Measurements from ENCODE around the gene CCL13. TPM values are rescaled to one million over a fixed set of nuclear protein-coding genes. Genes with fewer than 3 reads are reported as not detected.

Gene CCL13
- total RNA-seq, 1 donor from 2014 or later: not detected

DNA sequence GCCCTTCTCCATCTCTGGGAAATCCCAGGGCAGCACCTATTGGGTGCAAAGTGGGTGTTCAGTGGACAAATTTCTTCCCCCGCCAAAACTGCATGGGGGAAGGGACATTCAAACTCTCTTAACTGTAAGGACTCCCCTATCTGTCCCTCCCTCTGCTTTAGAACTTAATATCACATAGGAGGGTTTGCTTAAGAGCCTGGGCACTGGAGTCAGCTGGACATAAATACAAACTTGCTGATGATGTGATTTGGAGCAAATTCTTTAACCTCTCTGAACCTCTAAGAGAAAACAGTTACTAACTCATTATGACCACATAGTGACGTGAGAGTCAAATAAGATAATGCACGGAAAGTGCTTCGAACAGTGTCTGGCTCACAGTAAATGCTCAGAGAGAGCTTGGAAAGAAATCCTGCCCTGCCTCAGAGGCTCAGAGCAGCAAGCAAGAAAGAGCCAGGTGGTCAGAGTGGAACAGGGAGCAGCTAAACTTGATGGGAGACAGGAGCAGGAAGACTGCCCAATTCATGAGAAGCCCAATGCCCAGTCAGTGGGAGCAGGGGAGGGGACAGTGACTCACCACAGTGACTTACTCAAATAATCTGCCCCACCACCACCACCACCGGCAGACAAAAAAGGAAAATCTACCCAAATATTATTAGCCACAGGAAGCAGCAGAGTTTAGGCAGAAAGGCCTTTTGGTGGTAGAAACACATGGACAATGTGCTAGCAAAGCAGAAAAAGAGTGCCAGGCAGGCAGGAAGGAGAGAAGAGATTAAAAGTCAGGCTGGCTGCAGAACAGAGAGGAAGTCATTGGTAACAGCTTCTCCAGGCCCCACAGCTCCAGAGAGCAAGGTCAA, 30.6 kb downstream of the CCL13 start:
- H3K4me3 ChIP-seq (ENCODE audit: low read depth, low read length): no peak overlapping the region
- DNase-seq (ENCODE audit: low read depth): no peak
- TF ChIP-seq, protein P1, sequence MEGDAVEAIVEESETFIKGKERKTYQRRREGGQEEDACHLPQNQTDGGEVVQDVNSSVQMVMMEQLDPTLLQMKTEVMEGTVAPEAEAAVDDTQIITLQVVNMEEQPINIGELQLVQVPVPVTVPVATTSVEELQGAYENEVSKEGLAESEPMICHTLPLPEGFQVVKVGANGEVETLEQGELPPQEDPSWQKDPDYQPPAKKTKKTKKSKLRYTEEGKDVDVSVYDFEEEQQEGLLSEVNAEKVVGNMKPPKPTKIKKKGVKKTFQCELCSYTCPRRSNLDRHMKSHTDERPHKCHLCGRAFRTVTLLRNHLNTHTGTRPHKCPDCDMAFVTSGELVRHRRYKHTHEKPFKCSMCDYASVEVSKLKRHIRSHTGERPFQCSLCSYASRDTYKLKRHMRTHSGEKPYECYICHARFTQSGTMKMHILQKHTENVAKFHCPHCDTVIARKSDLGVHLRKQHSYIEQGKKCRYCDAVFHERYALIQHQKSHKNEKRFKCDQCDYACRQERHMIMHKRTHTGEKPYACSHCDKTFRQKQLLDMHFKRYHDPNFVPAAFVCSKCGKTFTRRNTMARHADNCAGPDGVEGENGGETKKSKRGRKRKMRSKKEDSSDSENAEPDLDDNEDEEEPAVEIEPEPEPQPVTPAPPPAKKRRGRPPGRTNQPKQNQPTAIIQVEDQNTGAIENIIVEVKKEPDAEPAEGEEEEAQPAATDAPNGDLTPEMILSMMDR (conservative IDR thresholded peaks at IDR 0.05; ENCODE audit: low read depth, low read length): no peak

DNA sequence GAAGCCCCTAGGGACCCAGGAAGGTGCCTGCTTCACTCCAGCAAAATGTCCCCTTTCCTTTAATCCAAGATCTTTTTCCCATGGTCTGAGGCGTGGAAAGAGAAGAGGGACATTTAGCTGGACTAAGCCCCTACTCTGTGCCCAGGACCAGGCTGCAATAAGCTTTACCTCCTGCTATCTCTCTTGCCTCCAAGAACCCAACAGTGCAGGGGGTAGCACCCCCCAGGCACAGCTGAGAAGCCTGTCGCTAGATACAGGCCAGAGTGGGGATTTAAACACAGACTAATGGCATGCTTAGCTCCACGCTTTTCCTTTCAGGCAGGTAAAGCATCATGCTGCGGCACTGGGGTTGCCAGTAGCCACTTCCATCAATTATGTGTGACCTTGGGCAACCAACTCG, 31.3 kb downstream of the CCL13 start:
- DNase-seq (ENCODE audit: low read depth): no peak
- TF ChIP-seq, protein P1 (conservative IDR thresholded peaks at IDR 0.05; ENCODE audit: low read depth, low read length): no peak
- no peak overlapping the region for H3K4me3 ChIP-seq (ENCODE audit: low read depth, low read length)

DNA sequence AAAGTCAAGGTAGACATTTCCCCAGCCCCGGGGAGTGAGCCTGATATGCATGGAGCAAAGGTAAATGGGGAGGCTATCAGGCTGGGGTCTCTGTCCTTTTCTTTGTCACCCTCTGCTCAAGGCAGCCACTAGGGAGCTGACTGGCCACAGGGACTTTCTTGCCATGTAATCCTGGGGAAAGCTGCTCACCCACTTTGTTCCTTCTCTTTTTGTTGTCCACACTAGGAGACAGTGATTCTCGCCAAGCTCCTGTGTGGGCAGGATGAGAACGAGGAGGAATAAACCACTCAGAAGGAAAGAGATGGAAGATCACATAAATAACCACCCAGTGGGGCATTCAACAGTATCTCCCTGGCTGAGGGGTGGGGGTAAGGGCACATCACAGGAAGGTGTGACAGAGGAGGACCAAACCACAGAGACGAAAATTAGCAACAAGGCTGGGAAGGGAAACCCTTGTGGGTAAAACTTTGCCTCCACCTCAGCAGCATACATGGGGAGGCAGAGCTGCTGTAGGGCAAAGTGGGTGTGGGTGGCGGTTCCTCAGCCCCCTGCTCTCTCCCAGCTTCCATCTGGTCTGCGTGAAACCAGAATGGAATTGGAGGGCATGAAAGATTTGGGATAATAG, 33.0 kb downstream of the CCL13 start:
- TF ChIP-seq, protein P1 (conservative IDR thresholded peaks at IDR 0.05; ENCODE audit: low read depth, low read length): no peak
- H3K4me3 ChIP-seq (ENCODE audit: low read depth, low read length): no peak overlapping the region
- DNase-seq (ENCODE audit: low read depth): no peak

DNA sequence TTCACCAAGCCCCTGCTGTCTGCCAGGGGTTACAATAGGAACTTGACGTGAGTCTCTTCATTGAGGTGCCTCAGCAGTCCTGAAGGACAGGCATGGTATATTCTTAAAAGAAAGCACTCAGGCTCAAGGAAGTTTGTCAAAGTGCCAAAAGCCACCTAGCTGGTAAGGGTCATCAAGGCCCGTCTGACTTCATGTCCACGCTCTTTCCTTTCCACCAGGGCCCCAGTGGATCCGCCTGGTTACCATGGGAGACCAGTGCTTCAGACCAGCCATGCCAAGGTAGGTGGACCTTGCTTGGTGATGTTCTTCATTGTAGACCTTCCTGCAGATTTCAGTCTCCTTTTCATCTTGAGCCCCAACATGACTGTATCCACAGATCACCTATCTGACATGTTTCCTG, 34.4 kb downstream of the CCL13 start:
- TF ChIP-seq, protein P1 (conservative IDR thresholded peaks at IDR 0.05; ENCODE audit: low read depth, low read length): no peak
- H3K4me3 ChIP-seq (ENCODE audit: low read depth, low read length): no peak overlapping the region
- no peak for DNase-seq (ENCODE audit: low read depth)

DNA sequence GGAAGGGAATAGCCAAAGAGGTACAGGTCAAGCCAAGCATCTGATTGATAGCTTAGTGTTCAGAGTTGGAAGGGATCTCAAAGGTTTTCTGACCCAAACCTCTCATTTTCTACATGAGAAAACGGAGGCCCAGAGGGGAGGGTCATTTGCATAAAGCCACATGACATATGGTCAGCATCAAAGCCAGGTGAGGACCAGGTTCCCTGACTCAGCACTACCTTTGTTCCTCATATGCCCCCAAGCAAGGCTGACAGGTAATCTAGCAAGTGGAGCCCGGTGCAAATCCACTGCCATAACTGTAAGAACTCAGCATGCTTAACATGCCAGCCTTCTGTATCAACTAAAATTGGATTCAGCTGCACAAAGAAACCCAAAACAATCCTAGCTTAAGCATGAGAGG, 35.0 kb downstream of the CCL13 start:
- no peak for DNase-seq (ENCODE audit: low read depth)

DNA sequence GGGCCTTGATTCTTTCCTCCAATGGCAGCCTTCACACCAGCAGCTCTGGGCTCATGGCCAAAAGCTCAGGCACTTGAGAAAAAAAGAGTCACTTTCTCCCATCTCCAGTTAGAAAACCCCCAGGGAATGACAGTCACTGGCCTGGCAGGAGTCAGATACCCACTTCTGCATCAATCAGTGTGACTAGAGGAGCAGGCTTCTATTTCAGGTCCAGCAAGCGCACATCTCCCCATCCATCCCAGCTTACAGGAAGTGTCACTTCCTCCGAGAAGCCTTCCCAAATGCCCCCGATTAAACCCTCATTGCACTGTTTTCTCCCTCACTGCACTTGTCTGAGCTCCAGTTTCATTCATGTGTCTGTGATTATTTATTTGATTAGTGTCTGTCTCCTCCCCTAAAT, 37.1 kb downstream of the CCL13 start:
- no peak for DNase-seq (ENCODE audit: low read depth)

More for the DNA sequence above, 35.0 kb downstream of the CCL13 start:
- H3K4me3 ChIP-seq (ENCODE audit: low read depth, low read length): no peak overlapping the region
- TF ChIP-seq, protein P1 (conservative IDR thresholded peaks at IDR 0.05; ENCODE audit: low read depth, low read length): no peak

More for the DNA sequence above, 37.1 kb downstream of the CCL13 start:
- TF ChIP-seq, protein P1 (conservative IDR thresholded peaks at IDR 0.05; ENCODE audit: low read depth, low read length): no peak
- H3K4me3 ChIP-seq (ENCODE audit: low read depth, low read length): no peak overlapping the region

Data from epithelial cell of proximal tubule (primary cell).